Fibroblast of villous mesenchyme (primary cell): ENCODE measurements around the gene NLGN1. TPM values are rescaled to one million over a fixed set of nuclear protein-coding genes. Genes with fewer than 3 reads are reported as not detected.

ENCODE experiments used
- DNase-seq: peaks from one replicate; pipeline ENCODE4 v3.0.0-alpha.2; 2010; ENCODE audit warnings: low read depth
- H3K4me3 ChIP-seq: 2 replicates; pipeline ENCODE4 v1.5.1; 2011; ENCODE audit warnings: low read depth, mild to moderate bottlenecking, low read length
- CTCF ChIP-seq: IDR thresholded peaks from 2 replicates; pipeline ENCODE4 v1.5.1; 2012; ENCODE audit warnings: low read depth, mild to moderate bottlenecking, low read length; ENCODE audit not compliant: insufficient read depth
- total RNA-seq: library from RNA; depleted of rRNA; stranded (reverse); fragments of >200 nt; gene quantifications from 2 replicates; pipeline ENCODE4 v1.2.3, GENCODE V29; 2012

The NLGN1 gene
- total RNA-seq, 1 donor: 18.1 TPM

GRCh38 chr3:173743516-173743915 lies 346.0 kb downstream of the NLGN1 start:
- no peak for TF ChIP-seq CTCF
- H3K4me3 ChIP-seq: no peak overlapping the region
- DNase-seq: no peak

GRCh38 chr3:173744479-173744878 lies 346.9 kb downstream of the NLGN1 start:
- H3K4me3 ChIP-seq: no peak overlapping the region
- no peak for DNase-seq
- no peak for TF ChIP-seq CTCF

- no peak for DNase-seq
- no peak for TF ChIP-seq CTCF
- H3K4me3 ChIP-seq: no peak overlapping the region
These were observed 347.4 kb downstream of the NLGN1 start for GRCh38 chr3:173744895-173745294.

GRCh38 chr3:173745952-173746682 lies 348.6 kb downstream of the NLGN1 start:
- H3K4me3 ChIP-seq: no peak overlapping the region
- no peak for DNase-seq
- TF ChIP-seq CTCF: no peak

- no peak for TF ChIP-seq CTCF
- no peak for DNase-seq
- no peak overlapping the region for H3K4me3 ChIP-seq
These were observed 349.9 kb downstream of the NLGN1 start for GRCh38 chr3:173747427-173747826.

- no peak for DNase-seq
- no peak overlapping the region for H3K4me3 ChIP-seq
- TF ChIP-seq CTCF: no peak
These were observed 350.6 kb downstream of the NLGN1 start for GRCh38 chr3:173748105-173748504.

GRCh38 chr3:173750095-173750494 lies 352.6 kb downstream of the NLGN1 start:
- no peak overlapping the region for H3K4me3 ChIP-seq
- TF ChIP-seq CTCF: no peak
- DNase-seq: peak; percentile 14
